HG02938 (cell line): ENCODE results near the gene STAT4.
A peak's percentile ranks its signal among the peaks of the same experiment; 100 is the strongest.

Source experiments
- ATAC-seq: cut with Tn5 transposase; IDR thresholded peaks from one replicate; pipeline ENCODE4 v1.9.1; 2021; ENCODE audit warnings: mild to moderate bottlenecking, moderate library complexity; ENCODE audit not compliant: unreplicated experiment

The STAT4 gene

DNA sequence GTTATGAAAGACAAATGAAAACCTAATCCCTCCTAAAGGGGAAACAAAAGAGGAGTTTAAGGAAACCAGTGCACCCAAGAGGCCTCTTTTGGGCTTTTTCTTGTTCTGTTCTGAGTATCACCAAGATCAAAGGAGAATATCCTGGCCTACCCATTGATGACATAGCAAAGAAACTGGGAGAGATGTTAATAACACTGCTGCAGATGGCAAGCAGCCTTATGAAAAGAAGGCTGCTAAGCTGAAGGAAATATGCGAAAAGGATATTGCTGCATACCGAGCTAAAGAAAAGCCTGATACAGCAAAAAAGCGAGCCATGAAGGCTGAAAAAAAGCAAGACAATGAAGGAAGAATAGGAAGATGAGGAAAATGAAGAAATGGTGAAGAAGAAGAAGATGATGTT lies 23.6 kb upstream of the STAT4 start:
- no peak for ATAC-seq

DNA sequence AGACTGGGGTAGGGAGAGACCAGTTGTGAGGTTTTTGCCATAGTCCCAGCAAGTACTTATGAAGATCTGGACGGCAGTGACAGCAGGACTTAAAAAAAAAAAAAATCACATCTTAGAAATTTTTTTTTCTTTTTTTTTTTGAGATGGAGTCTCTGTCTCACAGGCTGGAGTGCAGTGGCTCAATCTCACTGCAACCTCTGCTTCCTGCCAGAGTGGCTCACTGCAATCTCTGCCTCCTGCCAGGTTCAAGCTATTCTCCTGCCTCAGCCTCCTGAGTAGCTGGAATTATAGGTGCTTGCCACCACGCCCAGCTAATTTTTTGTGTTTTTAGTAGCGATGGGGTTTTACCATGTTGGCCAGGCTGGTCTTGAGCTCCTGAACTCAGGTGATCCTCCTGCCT lies 22.4 kb upstream of the STAT4 start:
- ATAC-seq = no peak

DNA sequence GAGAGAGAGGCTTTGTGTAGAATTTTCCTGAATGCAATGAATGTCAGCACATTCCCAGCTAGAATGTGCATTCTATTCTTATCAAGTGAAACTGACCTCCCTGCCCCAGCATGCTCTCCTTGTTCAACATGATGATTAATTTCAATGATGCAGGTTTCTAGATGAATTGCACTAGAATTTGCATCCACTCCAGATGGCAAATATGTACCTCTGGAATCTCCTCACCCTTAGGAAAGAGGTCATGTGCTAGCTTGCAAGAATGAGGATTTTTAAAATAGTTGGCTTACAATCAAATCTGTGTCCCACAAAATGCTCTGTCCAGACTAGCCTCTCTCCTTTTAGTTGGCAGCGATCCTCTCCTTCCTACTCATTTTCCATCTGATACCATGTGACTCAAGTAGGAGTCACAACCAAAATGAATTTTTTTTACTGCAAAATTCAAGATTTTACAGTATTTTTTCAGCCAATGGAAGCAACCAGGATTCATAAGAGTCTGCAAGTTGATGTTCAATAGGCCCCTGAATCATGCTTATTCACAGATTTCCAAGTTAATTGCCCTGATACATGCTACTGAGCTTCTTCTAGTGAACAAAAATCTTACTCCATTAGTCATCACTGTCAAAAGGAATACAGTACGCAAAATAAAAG lies 21.0 kb upstream of the STAT4 start:
- no peak for ATAC-seq

DNA sequence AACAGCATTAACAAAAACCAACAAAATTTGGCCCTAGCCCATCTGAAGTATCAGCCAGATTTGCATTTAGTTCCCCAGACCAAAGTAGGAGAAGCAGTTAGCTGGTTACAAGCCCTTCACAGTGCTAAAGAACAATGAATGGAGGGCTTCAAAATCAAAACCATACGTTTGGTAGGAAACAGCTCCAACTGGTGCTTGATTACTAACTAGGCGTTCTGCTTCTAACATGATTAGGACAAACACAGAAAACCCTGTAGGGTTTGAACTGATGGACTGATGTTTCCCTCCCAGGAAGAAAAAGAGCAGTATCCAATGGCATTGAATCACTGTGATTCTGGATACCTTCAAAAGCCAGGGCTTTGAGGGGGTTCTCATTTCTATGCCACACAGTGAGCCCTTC lies 20.5 kb upstream of the STAT4 start:
- ATAC-seq = no peak

DNA sequence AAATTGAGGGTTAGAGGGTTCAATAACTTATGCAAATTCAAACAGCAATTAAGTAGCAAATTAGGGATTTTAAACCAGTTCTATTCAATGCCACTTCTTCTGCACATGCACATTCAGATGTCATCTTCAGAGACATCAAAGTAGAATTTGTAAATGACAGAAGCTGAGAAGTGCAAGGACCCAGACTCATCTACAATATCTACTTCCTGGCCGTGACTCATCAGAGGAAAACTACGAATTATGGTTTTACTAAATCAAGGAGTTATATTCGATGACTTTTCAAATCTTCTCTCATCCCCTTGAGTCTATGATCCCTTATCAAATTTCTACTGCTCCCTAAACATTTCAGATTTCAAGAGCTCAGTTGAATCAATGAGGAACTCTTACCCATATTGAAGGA lies 20.0 kb upstream of the STAT4 start:
- ATAC-seq = no peak

DNA sequence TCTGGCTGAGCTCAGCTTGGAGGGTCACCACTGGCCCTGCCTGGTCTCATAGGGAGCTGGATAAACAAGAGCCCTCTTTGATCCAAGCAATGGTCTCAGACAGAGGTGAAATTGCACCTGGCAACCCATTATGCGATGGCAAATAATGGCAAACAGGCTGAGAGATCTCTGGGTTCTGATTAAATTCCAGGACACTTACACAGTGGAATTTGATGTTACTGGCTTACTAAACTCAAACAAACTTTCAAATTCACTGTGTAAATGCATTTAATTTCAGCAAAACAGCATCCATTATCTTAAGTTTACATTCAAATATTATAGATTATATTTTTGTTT lies 19.5 kb upstream of the STAT4 start:
- no peak for ATAC-seq

DNA sequence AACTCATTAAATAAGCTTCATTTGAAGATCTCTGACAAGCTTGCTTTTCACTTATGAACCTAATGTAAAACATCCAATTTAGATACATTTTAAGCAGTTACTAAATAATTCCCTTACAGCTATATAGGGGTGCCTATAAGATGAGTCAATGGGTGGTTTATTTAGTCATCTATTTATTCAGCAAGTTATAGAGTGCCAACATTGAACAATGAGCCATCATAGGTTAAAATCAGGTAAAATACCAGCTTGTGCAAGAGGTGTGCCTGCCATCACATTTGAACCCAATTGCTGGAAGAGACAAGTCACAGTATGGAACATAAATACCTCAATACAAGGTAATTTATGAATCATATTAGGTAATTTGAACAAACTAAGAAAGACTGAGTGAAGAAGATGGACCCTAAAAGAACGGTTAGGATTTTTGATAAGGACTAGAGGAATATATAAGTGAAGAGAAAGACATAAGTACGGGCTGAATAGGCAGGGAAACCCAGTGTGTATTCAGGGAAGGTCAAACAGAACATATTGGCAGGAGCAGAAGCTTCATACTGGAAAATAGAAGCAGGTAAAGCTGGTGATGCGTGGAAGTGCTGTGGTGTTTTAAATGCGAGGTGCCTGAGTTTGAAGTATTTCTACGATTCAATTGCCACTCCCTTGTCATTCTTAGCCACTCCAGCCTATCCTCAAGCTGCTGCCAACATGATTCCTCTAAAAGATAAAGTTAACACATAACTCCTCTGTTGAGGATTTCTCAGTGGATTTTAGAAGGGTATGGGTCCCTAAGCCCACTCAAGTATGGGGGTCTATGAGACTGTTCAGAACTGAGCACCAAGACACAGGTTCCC lies 18.9 kb upstream of the STAT4 start:
- ATAC-seq = no peak

DNA sequence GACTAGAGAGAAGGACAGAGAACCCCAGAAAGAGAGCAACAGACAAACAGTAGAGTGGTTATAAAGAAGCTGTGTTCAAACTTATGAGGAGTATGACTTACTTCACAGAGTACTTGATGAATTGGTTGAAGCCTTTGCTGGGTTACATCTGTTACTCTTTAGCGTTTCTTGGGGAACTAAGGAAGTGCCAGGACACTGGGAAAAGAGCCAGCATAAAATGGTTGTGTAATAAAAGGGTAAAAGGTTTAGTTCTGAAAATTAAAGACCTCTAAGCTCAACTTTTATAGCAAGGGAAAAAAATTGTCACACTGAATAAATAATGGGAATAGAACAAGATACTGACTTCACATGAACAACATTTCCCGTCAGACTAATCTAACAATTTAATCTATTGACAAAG lies 17.0 kb upstream of the STAT4 start:
- ATAC-seq = no peak

DNA sequence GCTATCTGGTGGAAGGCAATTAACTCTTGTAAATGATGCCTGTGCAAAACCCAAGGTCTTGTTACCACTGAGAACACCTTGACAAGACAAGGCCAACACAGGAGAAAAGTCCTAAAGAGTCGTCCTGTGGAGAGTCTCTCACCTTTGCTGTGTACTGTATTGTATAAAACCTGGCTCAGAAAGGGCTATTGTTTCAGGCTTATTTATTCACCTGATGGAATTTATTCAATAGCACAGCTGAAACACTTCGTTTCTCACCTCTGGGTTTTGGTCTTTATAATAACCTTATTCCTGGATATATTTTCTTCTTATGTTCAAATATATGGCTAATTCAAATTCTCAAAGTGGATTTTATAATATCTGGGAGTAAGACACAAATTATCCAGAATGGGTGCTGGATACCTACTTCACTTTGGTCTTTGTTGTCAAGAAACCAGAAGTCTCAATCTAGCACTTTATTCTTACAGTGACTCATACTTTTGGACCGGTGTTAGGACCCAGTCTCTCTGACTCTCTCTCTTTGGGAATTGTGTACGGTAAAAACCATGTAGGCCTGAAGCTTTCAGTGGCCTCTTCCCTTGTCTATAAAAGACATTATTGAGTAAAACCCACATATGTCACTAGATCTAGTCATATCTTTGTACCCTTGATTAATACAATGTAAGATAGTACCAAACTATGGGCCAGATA lies 16.1 kb upstream of the STAT4 start:
- no peak for ATAC-seq

DNA sequence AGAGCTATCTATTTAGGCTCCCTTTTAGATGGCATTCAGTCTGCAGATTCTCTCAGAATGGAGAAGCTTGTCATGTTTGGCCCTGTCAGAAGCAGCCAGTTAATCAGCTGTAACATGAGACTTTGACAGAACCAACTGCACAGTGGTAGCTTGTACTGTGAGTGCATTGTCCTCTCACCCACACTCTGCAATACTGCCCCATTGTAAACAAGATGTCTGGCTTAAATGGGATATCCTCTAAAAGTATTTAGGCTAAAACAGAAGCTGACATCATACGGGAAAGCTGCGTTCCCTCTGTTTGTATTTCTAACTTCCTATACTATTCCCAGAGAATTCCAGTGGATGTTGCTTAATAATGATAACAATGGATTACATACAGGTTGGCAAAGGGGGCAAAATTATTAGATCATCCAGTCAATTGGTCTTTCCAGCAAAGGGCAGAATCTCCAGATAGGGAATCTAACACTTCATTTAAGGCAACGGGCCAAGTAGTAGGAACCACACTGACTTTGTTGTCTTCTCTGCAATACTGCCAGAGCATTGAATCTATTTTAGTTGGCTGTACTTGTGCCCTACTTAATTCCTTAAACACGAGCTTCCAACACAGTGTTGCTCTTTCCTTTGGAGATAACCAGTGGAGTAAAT lies 15.4 kb upstream of the STAT4 start:
- ATAC-seq = no peak

DNA sequence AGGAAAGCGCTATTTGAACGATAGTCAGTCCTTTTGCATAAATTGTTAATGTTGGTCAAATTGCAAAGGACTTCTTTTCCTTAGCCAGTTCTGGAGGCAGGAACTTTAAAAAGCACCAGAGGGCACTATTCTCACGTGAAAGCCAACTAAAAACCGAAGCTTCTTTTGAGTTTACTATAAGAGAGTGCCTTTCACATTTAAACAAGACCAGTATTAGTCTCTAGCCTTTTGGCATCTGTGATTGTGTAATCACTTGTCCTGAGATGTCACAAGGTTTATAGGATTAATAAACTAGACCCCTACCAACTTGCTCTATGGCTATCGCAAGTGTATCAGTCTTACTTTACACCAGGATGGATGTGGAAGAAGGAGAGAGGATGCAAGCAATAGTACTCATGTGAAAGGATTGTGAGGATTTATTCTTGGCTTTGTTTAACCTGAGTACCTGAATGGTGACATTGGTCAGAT lies 14.4 kb upstream of the STAT4 start:
- ATAC-seq = peak; percentile 85

DNA sequence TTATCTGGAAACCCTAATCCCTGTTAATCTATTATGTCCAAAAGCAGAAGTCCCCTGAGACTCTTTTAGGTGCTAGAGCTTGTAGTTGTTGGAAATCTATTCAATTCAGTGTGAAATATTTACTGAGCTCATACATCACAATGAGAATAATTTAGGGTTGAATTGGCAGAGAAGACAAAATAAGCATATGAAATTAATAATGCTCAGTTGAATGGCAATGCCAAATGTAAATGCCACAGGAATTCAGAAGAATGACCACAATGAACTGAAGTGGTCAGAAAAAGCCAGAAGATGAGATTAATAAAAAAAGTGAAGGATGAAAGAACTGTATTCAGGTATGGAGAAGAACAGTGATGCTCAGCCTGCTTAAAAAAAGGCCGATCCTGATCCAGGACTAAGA lies 8.0 kb upstream of the STAT4 start:
- no peak for ATAC-seq

DNA sequence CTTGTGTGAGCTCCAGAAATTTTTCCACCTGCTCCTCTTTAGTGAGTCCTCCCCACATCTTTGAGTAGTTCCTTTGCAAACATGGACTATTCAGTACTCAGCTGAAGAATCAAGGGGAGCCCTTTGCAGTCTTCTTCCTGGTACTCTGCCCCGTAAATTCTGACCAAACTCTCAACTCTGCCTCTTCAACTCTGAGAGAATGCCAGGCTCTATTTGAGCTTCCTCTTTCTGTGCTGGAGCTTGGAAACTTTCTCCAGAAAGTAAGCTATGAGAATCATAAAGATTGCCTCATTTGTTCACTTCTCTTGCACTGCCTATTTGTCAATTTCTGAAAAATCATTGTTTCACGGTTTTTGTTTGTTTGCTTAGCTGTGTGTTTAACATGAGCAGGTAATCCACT lies 7.4 kb upstream of the STAT4 start:
- ATAC-seq = no peak

DNA sequence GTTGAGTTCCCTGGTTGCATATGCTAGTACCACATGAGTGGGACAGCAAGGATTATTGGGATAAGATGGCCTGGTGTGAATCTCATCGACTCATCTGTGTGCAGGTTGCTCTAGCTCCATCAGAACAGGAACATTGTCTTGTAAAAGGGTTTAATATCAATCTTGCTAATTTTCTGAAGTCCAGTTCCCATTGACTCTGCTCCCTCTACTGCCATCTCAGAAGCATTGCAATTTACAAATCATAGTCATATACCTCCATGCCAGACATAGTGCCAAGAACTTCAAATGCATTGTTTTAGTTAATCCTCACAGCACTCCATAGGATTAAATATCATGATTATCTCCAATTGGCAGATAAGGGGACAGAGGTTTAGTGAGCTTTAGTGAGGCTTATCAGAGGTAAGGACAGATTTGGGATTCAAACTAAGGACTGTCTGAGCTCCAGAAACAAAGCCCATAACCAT lies 4.8 kb upstream of the STAT4 start:
- ATAC-seq = no peak

DNA sequence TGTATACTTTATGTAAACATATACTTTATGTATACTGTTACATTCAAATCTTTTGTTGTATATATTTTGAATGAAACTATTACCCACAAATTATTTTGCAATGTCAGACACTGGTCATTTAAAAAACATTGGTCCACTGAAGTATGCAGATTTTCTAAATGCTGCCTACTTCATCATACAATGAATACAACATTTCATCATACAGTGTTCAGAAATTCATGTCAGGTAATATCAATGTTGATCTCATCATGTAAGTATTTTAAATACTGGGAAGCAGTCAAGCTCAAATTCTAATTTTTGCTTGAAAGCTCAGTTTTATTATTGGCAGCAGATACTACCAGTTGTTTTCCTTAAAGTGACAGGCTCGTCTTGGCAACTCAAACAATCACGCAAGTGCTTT lies 2.9 kb upstream of the STAT4 start:
- ATAC-seq = no peak

DNA sequence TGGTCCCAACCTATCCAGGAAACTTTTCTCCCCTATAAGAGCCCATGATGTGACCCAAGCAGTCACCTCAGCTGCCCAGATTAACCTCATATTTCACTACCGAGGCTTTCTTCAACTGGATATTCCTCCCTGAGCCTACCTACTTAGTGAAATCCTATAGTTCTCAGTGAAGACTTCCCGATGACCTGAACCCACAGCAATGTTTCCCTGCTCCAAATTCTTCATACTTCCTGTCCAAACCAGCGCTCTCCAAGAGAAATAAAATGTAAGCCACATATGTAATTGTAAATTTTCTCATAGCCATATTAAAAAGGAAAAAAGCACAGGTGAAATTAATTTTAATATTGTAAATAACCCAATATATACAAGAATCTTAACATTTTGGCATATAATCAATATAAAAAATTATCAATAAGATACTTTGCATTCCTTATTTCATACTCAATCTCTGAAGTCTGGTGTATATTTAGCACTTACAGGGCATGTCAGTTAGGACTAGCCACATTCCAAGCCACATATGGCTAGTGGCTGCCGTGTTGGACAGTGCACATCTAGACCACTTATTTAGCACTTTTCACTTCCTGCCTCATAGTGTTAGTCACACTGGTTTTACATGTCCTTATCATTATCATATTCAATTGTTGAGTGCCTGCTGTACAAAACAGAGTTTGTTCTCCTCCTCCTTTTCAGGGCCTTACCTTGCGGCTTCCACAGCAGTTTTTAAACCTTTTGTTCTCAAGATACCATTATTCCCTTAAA lies 1.9 kb upstream of the STAT4 start:
- ATAC-seq = no peak

DNA sequence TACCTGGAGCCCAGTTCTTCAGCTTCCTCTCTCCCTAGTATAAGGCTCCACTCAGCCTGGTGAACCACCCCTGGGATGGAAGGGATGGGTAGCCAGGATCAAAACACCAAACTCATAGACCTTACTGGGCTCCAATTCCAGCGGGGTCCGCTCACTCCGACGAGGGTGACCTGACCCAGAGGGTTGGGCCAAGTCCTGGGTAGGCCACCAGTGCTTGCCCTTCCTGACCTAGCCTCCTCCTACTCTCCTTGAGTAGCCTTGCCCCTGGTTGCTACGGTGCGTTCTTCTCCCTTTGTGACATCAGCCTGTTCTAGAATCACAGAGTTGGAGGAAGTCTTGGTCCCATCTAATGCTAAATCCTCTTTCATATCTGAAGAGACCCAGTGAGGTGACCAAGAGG lies 537 bp upstream of the STAT4 start:
- no peak for ATAC-seq

DNA sequence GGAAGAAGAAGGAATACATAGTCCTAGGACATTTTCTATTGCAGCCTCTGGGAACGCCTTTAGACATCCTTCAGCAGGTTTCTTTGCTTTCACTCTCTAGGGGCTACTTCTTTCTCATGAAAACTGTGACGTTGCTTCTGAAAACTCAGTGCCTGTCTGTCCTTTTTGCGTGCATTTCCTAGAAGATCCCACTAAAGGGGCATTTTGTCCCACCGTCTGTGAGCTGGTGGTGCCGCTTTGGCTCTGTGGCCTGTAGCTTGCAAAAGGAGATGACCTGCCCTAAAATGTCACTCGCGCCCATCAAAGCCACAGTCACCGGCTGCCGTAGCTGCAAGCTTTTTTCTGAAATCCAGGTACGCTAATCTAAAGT lies 579 bp downstream of the STAT4 start:
- peak; percentile 26 for ATAC-seq

DNA sequence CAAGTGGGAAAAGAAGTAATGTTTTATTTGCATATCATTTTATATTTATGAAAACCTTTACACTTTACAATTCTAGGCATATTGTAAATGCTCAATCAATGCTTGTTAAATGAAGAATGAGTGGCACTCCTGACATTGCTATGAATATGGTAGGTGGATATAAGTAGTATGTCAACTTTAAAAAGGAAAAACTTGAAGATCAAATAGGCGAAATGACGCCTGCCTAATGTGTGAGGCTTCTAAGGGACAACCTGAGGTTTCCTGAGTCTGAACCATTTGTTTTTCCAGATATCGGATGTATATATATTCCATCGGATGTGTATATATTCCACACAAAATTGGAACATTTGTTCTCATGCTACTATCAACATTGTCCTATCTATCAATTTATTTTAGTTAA lies 1.4 kb downstream of the STAT4 start:
- no peak for ATAC-seq

DNA sequence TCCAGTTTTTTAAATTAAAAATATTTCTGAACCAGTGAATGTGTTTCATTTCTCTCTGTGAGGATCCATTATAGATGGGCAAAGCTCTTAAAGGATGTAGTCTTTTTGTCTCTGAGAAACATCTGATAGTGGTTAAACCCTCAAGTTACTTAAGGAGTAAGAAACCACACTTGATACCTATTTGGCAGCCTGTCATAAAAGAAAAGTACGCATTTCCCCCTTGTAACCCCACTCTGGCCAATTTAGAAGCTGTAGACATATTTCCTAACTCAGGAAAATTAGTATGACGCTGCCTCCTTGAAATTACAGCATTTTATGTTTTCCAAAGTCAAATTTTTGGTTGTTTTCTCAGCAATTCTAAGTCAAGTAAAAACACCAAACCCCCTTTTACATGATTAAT lies 2.0 kb downstream of the STAT4 start:
- no peak for ATAC-seq

DNA sequence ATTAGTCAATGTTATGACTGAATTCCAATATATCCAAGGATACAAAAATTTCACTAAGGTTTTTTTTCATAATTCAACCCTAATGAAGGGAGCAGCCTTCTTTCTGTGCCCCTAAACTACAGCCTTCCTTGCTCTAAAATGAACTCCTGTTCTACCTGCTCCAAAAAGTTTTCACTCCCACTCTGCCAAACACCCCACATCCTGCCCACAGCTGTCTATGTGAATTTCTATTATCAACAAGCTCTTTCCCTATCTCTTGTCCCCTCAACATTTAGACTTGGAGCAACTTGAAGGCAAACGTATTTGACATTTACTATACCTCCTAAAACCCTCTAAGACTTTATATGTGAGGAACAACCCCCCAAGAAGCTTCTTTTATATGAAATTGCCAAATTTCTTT lies 2.5 kb downstream of the STAT4 start:
- ATAC-seq = no peak
